Globus pallidus (tissue), 1 donor: ENCODE measurements around the gene RANGRF.

Experiments used
- DNase-seq: peaks from one replicate; pipeline ENCODE4 v3.0.0-alpha.2; 2015; ENCODE audit warnings: low spot score

Gene RANGRF

GRCh38 chr17:8314797-8315763 is 26.6 kb downstream of the RANGRF start:
- no peak for DNase-seq

- DNase-seq: no peak
Measured at GRCh38 chr17:8315764-8316217, 27.3 kb downstream of the RANGRF start.

DNA sequence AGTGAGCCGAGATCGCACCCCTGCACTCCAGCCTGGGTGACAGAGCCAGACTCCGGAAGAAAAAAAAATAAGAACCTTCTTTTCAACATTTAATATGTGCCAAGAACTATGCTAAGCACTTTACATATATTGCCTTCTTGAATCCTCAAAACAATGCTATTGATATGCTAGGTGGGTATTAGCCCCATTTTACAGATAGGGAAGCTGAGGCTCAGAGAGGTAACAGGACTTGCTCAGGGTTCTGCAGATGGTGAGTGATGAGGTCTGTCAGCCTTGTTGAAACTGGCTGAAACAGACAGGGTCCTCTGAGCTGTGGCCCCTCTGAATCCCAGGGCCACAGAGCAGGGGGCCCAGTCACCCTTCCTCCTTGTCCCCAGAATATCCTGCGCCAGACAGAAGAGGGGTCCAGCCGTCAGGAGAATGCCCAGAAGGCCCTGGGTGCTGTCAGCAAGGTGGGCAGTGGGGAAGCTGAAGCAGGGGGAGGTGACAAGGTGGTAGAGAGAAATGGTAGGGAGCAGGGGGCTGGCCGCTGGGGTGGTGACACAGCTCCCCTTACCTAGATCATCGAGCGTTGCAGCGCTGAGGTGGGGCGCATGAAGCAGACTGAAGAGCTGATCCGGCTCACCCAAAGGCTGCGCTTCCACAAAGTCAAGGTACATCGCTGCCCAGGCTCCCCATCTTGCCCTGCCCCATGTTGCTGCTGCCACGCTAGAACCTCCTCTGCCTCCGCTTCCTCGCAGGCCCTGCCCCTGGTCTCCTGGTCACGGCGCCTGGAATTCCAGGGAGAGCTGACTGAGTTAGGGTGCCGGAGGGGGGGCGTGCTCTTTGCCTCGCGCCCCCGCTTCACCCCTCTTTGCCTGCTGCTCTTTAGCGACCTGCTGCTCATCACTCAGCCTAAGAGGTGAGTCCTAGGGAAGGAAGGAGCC is 29.8 kb downstream of the RANGRF start:
- no peak for DNase-seq

- no peak for DNase-seq
Measured at GRCh38 chr17:8320262-8320661, 31.8 kb downstream of the RANGRF start.

GRCh38 chr17:8320990-8321389 is 32.5 kb downstream of the RANGRF start:
- DNase-seq: no peak

GRCh38 chr17:8322061-8322460 is 33.6 kb downstream of the RANGRF start:
- no peak for DNase-seq

DNA sequence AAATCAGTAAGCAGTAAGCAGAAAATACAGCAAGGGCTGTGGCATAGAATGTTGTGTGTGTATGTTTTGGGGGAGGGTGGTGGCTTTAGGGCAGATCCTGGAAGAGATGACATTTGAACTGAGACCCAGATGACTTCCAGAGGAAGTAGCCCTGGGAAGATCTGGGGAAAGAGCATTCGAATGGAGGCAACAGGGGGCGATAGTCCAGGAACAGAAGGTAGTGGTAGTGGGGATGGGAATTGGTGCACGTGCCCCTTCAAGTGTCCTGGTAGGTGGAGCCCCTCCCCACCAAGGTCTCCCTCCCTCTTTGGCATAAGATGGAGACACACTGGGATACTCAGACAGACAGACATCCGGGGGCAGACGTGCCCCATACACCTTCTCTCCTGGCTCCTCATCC is 35.7 kb downstream of the RANGRF start:
- DNase-seq: no peak

GRCh38 chr17:8324923-8325322 is 36.5 kb downstream of the RANGRF start:
- DNase-seq: no peak

- DNase-seq: peak; percentile 11
Measured at GRCh38 chr17:8326511-8327302, 38.2 kb downstream of the RANGRF start.

GRCh38 chr17:8327303-8327649 is 38.8 kb downstream of the RANGRF start:
- DNase-seq: no peak

GRCh38 chr17:8332128-8332527 is 43.7 kb downstream of the RANGRF start:
- no peak for DNase-seq

DNA sequence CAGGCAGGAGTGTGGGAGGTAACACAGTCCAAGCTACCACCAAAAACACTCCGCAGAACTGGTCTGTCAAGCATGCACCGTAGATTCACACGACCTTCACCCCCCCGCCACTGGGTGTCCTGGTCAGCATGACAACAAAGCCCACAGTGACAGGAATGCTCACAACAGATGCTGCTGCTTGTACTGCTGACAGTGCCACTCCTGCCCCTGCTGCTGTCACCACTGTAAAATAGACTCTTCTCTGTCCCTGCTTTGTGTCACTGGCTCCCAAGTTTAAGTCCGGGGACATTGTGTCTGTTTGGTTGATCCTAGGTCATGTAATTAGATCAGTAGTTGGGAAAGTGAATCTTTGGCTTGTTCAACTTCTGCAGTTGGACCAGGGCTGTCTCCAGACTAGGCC is 44.2 kb downstream of the RANGRF start:
- peak; percentile 18 for DNase-seq

- no peak for DNase-seq
Measured at GRCh38 chr17:8333281-8333680, 44.8 kb downstream of the RANGRF start.

- DNase-seq: no peak
Measured at GRCh38 chr17:8337802-8338752, 49.6 kb downstream of the RANGRF start.

DNA sequence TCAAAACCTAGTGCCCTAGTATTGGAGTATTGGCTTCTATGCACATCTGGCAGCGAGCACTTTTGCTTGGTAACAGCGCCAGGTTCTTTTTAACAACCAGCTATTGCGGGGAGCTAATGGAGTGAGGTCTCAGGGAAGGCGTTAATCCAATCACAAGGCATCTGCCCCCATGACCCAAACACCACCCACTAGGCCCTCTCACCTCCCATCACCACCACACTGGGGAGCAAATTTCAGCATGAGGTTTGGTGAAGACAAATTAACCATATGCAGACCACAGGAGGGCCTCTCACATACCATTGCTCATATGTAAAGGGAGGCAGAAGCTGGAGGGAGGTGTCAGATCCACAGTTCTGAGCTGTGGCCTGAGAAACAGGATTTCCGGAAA is 50.3 kb downstream of the RANGRF start:
- DNase-seq: no peak

DNA sequence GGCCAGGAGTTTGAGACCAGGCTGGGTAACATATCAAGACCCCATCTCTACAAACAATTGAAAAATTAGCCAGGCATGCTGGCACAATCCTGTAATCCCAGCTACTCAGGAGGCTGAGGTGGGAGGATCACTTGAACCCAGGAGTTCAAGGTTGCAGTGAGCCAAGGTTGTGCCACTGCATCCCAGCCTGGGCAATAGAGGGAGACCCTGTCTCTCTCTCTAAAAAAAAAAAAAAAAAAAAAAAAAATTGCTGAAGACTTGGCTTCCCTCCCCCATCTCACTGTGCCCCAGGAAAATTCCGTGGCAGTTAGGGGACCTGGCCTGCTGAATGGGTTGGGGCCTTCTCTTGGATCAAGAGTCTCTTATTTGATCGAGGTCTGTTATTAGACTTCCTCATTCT is 51.1 kb downstream of the RANGRF start, which contains the start of gene ODF4:
Gene ODF4, plus strand, starts transcription at position 301 of the 400 bp plus-strand sequence. CDS start 212 bp downstream, outside the sequence.
- no peak for DNase-seq
